ENCODE data around the gene CLSTN2. TPM values are rescaled to one million over a fixed set of nuclear protein-coding genes. Genes with fewer than 3 reads are reported as not detected.

Gene CLSTN2
- total RNA-seq, 1 donor: 7.3 TPM

DNA sequence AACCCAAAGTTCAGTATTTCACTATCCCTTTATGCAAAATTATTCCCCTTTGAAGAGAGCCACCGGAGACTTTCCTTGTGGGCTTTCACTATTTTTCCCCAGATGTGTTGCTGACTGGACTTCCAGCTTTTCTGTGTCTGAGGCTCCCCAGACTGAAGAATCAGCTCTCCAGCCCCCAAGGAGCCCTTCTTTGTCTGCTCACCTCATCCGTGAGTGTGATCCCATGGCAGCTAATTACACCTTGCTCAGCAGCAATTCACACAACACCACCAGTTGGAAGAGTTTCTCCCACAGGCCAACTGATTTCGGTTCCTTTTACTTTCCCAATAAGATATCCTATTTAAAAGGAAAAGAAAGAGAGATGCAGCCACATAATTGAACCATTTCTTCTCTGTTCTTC is 493.4 kb downstream of the CLSTN2 start:
- no peak overlapping the region for H3K4me3 ChIP-seq (ENCODE audit: low read depth, low read length)
- DNase-seq (ENCODE audit: low read depth): no peak
- TF ChIP-seq, protein P1, sequence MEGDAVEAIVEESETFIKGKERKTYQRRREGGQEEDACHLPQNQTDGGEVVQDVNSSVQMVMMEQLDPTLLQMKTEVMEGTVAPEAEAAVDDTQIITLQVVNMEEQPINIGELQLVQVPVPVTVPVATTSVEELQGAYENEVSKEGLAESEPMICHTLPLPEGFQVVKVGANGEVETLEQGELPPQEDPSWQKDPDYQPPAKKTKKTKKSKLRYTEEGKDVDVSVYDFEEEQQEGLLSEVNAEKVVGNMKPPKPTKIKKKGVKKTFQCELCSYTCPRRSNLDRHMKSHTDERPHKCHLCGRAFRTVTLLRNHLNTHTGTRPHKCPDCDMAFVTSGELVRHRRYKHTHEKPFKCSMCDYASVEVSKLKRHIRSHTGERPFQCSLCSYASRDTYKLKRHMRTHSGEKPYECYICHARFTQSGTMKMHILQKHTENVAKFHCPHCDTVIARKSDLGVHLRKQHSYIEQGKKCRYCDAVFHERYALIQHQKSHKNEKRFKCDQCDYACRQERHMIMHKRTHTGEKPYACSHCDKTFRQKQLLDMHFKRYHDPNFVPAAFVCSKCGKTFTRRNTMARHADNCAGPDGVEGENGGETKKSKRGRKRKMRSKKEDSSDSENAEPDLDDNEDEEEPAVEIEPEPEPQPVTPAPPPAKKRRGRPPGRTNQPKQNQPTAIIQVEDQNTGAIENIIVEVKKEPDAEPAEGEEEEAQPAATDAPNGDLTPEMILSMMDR (IDR thresholded peaks at IDR 0.05; ENCODE audit: insufficient read depth, low read depth, low read length): no peak

DNA sequence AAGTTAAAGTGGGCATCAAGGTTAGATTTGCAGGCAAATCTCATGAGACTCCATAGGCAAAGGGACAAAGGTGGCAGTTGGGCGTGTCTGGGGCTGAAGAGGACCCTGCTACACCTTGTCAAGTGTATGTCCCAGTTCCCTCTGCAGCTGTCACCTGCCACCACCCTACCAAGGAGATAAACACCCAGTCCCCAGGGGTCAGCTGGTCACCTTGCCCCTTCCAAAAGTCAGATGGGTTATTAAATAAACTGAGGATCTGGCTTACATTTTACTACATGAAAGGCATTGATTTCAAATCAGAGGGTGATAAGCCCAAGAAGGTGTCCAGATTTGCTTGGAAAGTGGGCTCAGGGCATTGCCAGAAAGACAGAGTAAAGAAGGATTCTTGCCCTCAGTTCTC is 494.8 kb downstream of the CLSTN2 start:
- no peak overlapping the region for H3K4me3 ChIP-seq (ENCODE audit: low read depth, low read length)
- TF ChIP-seq, protein P1 (IDR thresholded peaks at IDR 0.05; ENCODE audit: insufficient read depth, low read depth, low read length): no peak
- DNase-seq (ENCODE audit: low read depth): no peak

DNA sequence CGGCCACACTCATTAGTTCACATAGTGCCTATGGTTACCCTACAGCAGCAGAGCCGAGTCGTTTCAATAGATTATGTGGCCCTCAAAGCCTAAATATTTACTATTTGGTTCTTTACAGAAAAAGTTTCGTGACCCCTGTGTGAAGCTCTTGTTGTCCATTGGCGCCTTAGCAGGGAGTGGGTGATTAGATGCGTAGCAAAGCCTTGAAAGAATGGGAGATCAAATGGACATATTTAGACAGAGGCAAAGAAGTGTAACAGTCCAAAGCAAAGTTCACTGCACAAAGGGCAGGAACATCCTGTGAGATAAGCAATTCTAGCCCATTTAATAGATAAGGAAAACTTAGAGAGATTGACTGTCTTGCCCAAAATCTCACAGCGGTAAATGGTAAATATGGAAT is 495.5 kb downstream of the CLSTN2 start:
- no peak for DNase-seq (ENCODE audit: low read depth)
- H3K4me3 ChIP-seq (ENCODE audit: low read depth, low read length): no peak overlapping the region
- TF ChIP-seq, protein P1 (IDR thresholded peaks at IDR 0.05; ENCODE audit: insufficient read depth, low read depth, low read length): no peak

DNA sequence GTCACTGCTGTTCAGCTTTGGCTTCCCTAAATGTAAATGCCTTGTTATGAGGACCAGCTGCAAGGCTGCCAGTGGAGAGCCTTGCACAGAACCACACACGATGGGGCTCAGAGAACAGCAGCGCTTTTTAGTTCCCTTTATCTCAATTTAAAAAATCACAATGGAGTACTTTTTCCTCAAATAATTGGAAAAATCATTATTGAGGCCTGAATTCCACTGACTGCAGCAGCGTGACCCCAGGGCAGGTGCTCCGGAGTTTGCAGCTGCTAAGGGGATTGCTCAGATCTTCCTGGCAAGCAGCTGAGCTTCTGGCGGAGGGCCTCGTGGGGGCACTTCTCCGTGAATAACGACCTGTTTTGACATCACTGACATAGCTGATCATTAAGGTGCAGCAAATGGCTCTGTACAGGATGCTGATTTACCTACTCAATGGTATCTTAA is 497.3 kb downstream of the CLSTN2 start:
- H3K4me3 ChIP-seq (ENCODE audit: low read depth, low read length): no peak overlapping the region
- no peak for DNase-seq (ENCODE audit: low read depth)
- TF ChIP-seq, protein P1 (IDR thresholded peaks at IDR 0.05; ENCODE audit: insufficient read depth, low read depth, low read length): no peak

DNA sequence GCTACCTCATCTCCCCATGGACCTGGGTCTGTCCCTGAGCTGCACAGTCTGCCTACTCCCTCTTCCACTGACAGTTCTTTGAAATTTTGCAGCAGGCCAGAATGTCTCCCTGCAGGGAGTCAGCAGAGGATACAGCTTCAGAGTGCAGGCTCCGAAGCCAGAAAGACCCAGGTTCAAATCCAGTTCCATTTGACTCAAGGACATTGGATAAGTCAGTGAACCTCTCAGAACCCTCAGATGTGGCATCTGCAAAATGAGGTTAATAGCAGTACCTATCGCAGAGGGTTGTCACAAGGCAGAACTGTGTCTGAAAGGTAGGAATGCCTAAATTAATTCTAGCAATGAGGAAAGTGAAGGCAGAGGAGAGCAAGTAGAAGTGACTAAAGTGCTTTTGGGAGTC is 498.4 kb downstream of the CLSTN2 start:
- TF ChIP-seq, protein P1 (IDR thresholded peaks at IDR 0.05; ENCODE audit: insufficient read depth, low read depth, low read length): no peak
- H3K4me3 ChIP-seq (ENCODE audit: low read depth, low read length): no peak overlapping the region
- no peak for DNase-seq (ENCODE audit: low read depth)

DNA sequence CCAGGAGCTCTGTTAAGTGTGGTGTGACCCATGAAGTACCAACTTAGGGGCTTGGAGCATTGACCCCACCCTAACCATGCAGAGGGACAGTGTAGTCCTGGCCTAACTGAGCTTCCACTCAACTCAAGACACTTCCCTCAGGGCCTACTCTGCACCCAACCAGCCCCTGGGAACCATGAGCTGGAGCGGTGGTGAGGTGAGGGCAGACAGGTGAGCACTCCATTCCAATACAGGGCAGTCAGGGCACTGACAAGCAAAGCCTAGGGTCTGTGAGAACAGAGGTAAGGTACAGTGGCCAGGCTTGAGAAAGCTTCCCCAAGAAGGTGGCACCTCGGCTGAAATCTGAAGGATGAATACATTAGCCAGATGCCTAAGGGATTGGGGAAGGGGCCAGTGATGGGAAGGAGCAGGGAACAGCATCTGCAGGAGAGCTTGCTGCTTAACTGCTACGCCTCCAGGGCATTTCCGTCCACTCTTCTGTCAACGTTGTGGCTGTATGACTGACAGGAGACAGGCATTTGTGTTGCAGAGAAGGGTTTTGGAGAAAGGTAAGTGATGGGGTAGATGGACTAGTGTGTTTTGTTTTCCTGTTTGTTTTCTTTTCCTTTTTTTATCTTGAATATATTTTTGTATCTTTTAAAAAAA is 499.4 kb downstream of the CLSTN2 start:
- DNase-seq (ENCODE audit: low read depth): no peak
- TF ChIP-seq, protein P1 (IDR thresholded peaks at IDR 0.05; ENCODE audit: insufficient read depth, low read depth, low read length): no peak
- H3K4me3 ChIP-seq (ENCODE audit: low read depth, low read length): no peak overlapping the region

DNA sequence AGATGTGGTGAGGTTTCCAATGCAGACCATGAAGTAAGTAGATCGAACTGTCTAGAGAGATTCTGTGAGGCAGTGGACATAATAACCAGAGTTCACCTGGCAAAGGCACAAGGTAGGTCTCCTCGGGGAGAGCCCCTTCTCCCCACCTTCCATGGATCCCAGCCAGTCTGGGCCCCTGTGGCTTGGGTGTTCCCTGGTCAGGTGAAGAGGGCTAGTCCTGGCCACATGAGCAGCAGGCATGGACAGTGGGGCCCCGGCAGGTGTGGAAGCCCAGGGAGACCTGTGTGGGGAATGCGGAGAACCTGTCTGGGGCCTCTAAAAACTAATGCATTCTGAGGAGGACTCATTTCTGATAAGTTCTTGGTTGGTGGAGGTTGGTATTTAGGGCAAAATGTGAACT is 501.4 kb downstream of the CLSTN2 start:
- no peak for DNase-seq (ENCODE audit: low read depth)
- TF ChIP-seq, protein P1 (IDR thresholded peaks at IDR 0.05; ENCODE audit: insufficient read depth, low read depth, low read length): no peak

More for the DNA sequence above, 501.4 kb downstream of the CLSTN2 start:
- H3K4me3 ChIP-seq (ENCODE audit: low read depth, low read length): no peak overlapping the region

Data from fibroblast of villous mesenchyme (primary cell).